HCT116 (cell line): Measurements from ENCODE around the gene TBXAS1. TPM values are rescaled to one million over a fixed set of nuclear protein-coding genes. Genes with fewer than 3 reads are reported as not detected.

Source experiments
- ATAC-seq: fragments of 200-7000 bp; cut with Tn5 transposase; 2 replicates; pipeline ENCODE4 v1.9.1; 2020; ENCODE audit warnings: mild to moderate bottlenecking, moderate library complexity
- BruUV-seq: library from RNA; stranded (reverse); fragments of 400-500 nt; replicated peaks from 2 replicates; lab custom pipeline; 2021; lab: Mats Ljungman, UMichigan
- CTCF ChIA-PET: fragments of 300-600 bp; sonication (Branson Sonifier 250); formaldehyde crosslinking; loops from one replicate; lab custom pipeline; 2021; ENCODE audit warnings: antibody characterized with exemption; lab: Charles Lee
- POLR2A ChIA-PET: fragments of 300-600, 350-600 bp; sonication (Branson Sonifier 250); formaldehyde crosslinking; loops from one replicate; lab custom pipeline; 2021; ENCODE audit warnings: antibody characterized with exemption; lab: Charles Lee
- RAD21 ChIA-PET, 2 experiments: fragments of 300-600 bp; sonication (Branson Sonifier 250); formaldehyde crosslinking; loops; one replicate each; lab custom pipeline; 2023; ENCODE audit warnings: low total read pairs in 2 of 2; ENCODE audit not compliant: uncharacterized antibody in 2 of 2, unreplicated experiment in 2 of 2, low non-redundant PET in 1 of 2; lab: Charles Lee
- DNase-seq: peaks from one replicate; pipeline ENCODE4 v3.0.0-alpha.2; 2010; ENCODE audit warnings: low read depth, low spot score
- H2AFZ ChIP-seq: fragments of 200-600 bp; shearing (Covaris generic), sonication (generic); 2 replicates; pipeline ENCODE4 v1.6.1; 2017; ENCODE audit warnings: low read depth, mixed run types, mixed read lengths, antibody characterized with exemption, low read length; ENCODE audit not compliant: poor library complexity, severe bottlenecking
- H3K27ac ChIP-seq: 2 replicates; pipeline ENCODE4 v1.5.1; 2012; ENCODE audit warnings: low read depth, low read length
- H3K27me3 ChIP-seq: fragments of 200-600 bp; sonication (generic); 2 replicates; pipeline ENCODE4 v1.6.1; 2016; ENCODE audit warnings: mixed run types, low read length, mixed read lengths; ENCODE audit not compliant: insufficient read depth
- H3K36me3 ChIP-seq, 2 experiments: fragments of 200-500 bp in 1 of 2; fragments of 200-600 bp in 1 of 2; sonication (Bioruptor generic) in 1 of 2; sonication (generic) in 1 of 2; 2 replicates each; pipeline versions ENCODE4 v1.5.1 to v1.6.1; 2014 to 2016; ENCODE audit warnings: low read length in 2 of 2, inconsistent platforms in 1 of 2, mixed read lengths in 1 of 2, mixed run types in 1 of 2; ENCODE audit not compliant: insufficient read depth in 2 of 2, control insufficient read depth in 1 of 2
- H3K4me1 ChIP-seq, 2 experiments: fragments of 200-600 bp in 1 of 2; sonication (generic) in 1 of 2; 2 replicates each; pipeline versions ENCODE4 v1.5.1 to v1.6.1; 2012 to 2017; ENCODE audit warnings: low read length in 2 of 2, inconsistent platforms in 1 of 2, mild to moderate bottlenecking in 1 of 2, mixed read lengths in 1 of 2, mixed run types in 1 of 2, moderate library complexity in 1 of 2; ENCODE audit not compliant: insufficient read depth in 2 of 2, control insufficient read depth in 1 of 2
- H3K4me2 ChIP-seq: fragments of 200-600 bp; sonication (generic); 2 replicates; pipeline ENCODE4 v1.6.1; 2017; ENCODE audit warnings: mixed run types, low read length, mixed read lengths
- H3K4me3 ChIP-seq, 2 experiments: fragments of 200-600 bp in 1 of 2; sonication (generic) in 1 of 2; replicated peaks in 1 of 2; 2 replicates each; pipeline ENCODE4 v1.5.1; 2011 to 2016; ENCODE audit warnings: low read length in 2 of 2, control low read depth in 1 of 2, low read depth in 1 of 2, mild to moderate bottlenecking in 1 of 2, mixed read lengths in 1 of 2, mixed run types in 1 of 2
- H3K79me2 ChIP-seq: fragments of 200-600 bp; sonication (generic); 2 replicates; pipeline ENCODE4 v1.6.1; 2017; ENCODE audit warnings: mild to moderate bottlenecking, mixed run types, low read length, moderate library complexity, mixed read lengths; ENCODE audit not compliant: insufficient read depth
- H3K9ac ChIP-seq: fragments of 200-600 bp; sonication (generic); 2 replicates; pipeline ENCODE4 v1.6.1; 2016; ENCODE audit warnings: low read length, mixed read lengths
- H3K9me2 ChIP-seq: fragments of 200-600 bp; sonication (generic), shearing (Covaris generic); 2 replicates; pipeline ENCODE4 v1.6.1; 2017; ENCODE audit warnings: mixed run types, mild to moderate bottlenecking, moderate library complexity; ENCODE audit not compliant: insufficient read depth
- H3K9me3 ChIP-seq, 2 experiments: fragments of 200-500 bp in 1 of 2; fragments of 200-600 bp in 1 of 2; sonication (Bioruptor generic) in 1 of 2; sonication (generic) in 1 of 2; 2 replicates each; pipeline ENCODE4 v1.6.1; 2014 to 2017; ENCODE audit warnings: low read length in 2 of 2, mixed read lengths in 2 of 2, inconsistent platforms in 1 of 2, low read depth in 1 of 2, mild to moderate bottlenecking in 1 of 2, mixed run types in 1 of 2, moderate library complexity in 1 of 2; ENCODE audit not compliant: control insufficient read depth in 1 of 2, insufficient read depth in 1 of 2
- H4K20me1 ChIP-seq: fragments of 200-600 bp; sonication (generic), shearing (Covaris generic); 2 replicates; pipeline ENCODE4 v1.6.1; 2017; ENCODE audit warnings: mixed run types, mild to moderate bottlenecking, moderate library complexity; ENCODE audit not compliant: insufficient read depth
- ATF3 ChIP-seq: IDR thresholded peaks from 2 replicates; pipeline ENCODE4 v1.6.1; 2012
- CBX3 ChIP-seq: IDR thresholded peaks from 2 replicates; pipeline ENCODE4 v1.6.1; 2012; ENCODE audit warnings: low read depth
- CTCF ChIP-seq, 3 experiments: fragments of 200-600 bp in 1 of 3; sonication (generic) in 1 of 3; IDR thresholded peaks in 2 of 3; conservative IDR thresholded peaks in 1 of 3; 2 replicates each; pipeline ENCODE4 v1.5.1; 2012 to 2017; ENCODE audit warnings: low read depth in 2 of 3, low read length in 2 of 3, antibody characterized with exemption in 1 of 3, borderline replicate concordance in 1 of 3, control low read depth in 1 of 3, mild to moderate bottlenecking in 1 of 3, mixed read lengths in 1 of 3, mixed run types in 1 of 3, moderate library complexity in 1 of 3; ENCODE audit not compliant: insufficient read depth in 1 of 3
- EGR1 ChIP-seq: IDR thresholded peaks from 2 replicates; pipeline ENCODE4 v1.6.1; 2012; ENCODE audit warnings: low read depth
- ELF1 ChIP-seq: IDR thresholded peaks from 2 replicates; pipeline ENCODE4 v1.6.1; 2012; ENCODE audit warnings: low read depth, borderline replicate concordance
- EZH2phosphoT487 ChIP-seq: fragments of 200-600 bp; IDR thresholded peaks from 2 replicates; pipeline ENCODE4 v1.6.1; 2018; ENCODE audit warnings: antibody characterized with exemption, borderline replicate concordance
- FOSL1 ChIP-seq: IDR thresholded peaks from 2 replicates; pipeline ENCODE4 v1.6.1; 2012; ENCODE audit warnings: low read depth
- MAX ChIP-seq: IDR thresholded peaks from 2 replicates; pipeline ENCODE4 v1.6.1; 2012
- POLR2A ChIP-seq: IDR thresholded peaks from 2 replicates; pipeline ENCODE4 v1.7.0; 2011; ENCODE audit warnings: borderline replicate concordance; ENCODE audit not compliant: insufficient read depth, insufficient read length; ENCODE audit errors: extremely low read depth
- POLR2AphosphoS5 ChIP-seq: IDR thresholded peaks from 2 replicates; pipeline ENCODE4 v1.6.1; 2011; ENCODE audit warnings: mild to moderate bottlenecking, low read depth, low read length, moderate library complexity
- RAD21 ChIP-seq: IDR thresholded peaks from 2 replicates; pipeline ENCODE4 v1.6.1; 2012; ENCODE audit warnings: low read depth, mild to moderate bottlenecking
- SP1 ChIP-seq: IDR thresholded peaks from 2 replicates; pipeline ENCODE4 v1.6.1; 2012; ENCODE audit warnings: low read depth
- SRF ChIP-seq: IDR thresholded peaks from 2 replicates; pipeline ENCODE4 v1.6.1; 2012; ENCODE audit warnings: low read depth
- TCF7L2 ChIP-seq: IDR thresholded peaks from 2 replicates; pipeline ENCODE4 v1.7.0; 2011; ENCODE audit warnings: borderline replicate concordance, inconsistent platforms; ENCODE audit not compliant: insufficient read depth, insufficient read length; ENCODE audit errors: extremely low read depth
- YY1 ChIP-seq: IDR thresholded peaks from 2 replicates; pipeline ENCODE4 v1.6.1; 2011; ENCODE audit warnings: low read length, low read depth, moderate library complexity, mild to moderate bottlenecking; ENCODE audit not compliant: insufficient replicate concordance; ENCODE audit errors: extremely low read depth
- intact Hi-C: fragments of 100-400 bp; cut with micrococcal nuclease; formaldehyde crosslinking; loops from 2 replicates; pipeline ENCODE4 v1.10.0; 2022
- total RNA-seq: library from RNA; stranded (reverse); gene quantifications from one replicate; pipeline ENCODE4 v1.2.1, GENCODE V29; 2021; ENCODE audit not compliant: unreplicated experiment

TBXAS1 gene
- total RNA-seq, 1 experiment from 2014 or later: 1.4 TPM

DNA sequence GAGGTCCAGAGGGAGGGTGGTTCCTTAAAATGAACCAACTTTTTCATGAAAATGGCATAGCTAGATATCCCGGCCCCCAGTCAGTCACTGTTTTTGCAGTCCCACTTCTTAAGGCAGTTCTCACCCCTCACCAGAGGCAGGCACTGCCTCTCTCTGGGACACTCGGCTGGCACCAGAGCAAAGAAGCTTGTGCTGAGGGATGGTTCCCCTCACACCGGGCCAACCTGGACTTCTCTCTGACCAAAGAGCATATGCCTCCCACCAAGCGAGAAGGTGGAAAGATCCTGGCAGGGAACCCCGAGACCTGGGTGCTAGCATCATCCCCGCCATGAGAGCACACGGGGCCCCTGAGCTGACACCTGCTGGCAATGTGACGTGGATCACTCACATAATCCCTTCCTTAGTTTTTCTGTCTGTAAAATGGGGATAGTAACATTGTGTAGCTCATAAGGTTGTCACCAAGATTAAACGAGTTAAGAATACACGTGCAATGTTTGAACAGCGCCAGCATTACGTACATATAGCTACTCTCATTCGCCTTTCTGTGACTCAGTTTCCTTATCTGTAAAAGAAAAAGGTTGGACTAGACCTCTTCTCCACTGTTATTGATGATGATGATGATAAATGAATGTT, 145.2 kb downstream of the TBXAS1 start:
- POLR2A ChIA-PET: no interaction called here
- Histone ChIP-seq H3K4me1 (no peaks in the 10 kb centered on the region), H2AFZ (no peak overlapping the region), H3K4me2 (no peak overlapping the region), H3K36me3 (no peaks in the 10 kb centered on the region), H4K20me1 (no peaks in the 10 kb centered on the region), H3K4me3 (no peak overlapping the region), H3K9me2 (no peaks in the 10 kb centered on the region), H3K9me3 (no peaks in the 10 kb centered on the region), H3K9ac (no peak overlapping the region), H3K79me2 (no peaks in the 10 kb centered on the region), H3K27ac (no peak overlapping the region), H3K27me3 (no peaks in the 10 kb centered on the region)
- ATAC-seq (no peak), DNase-seq (no peak)
- TF ChIP-seq EGR1 (no peak), YY1 (no peak), SP1 (no peak), SRF (no peak), CBX3 (no peak), ELF1 (no peak), POLR2A (no peak), POLR2AphosphoS5 (no peak), CTCF (IDR thresholded peaks at IDR 0.05 in 2 of 3, conservative IDR thresholded peaks at IDR 0.05 in 1 of 3; ENCODE audit: borderline replicate concordance in 1 of 3, insufficient read depth in 1 of 3, low read depth in 2 of 3, low read length in 2 of 3) (no peak), RAD21 (no peak), TCF7L2 (no peak), FOSL1 (no peak), EZH2phosphoT487 (no peak), MAX (no peak), ATF3 (no peak)
- BruUV-seq: no TSS peak
- intact Hi-C loops: no loop called here
- RAD21 ChIA-PET: no interaction called here
- CTCF ChIA-PET: no interaction called here
